Astrocyte (in vitro differentiated cells and primary cell): ENCODE measurements around the gene CHCHD3. TPM values are rescaled to one million over a fixed set of nuclear protein-coding genes. Genes with fewer than 3 reads are reported as not detected.

Experiments used
- DNase-seq: peaks from one replicate; pipeline ENCODE4 v3.0.0-alpha.2; 2010; ENCODE audit warnings: low read depth
- FAIRE-seq: peaks from 2 replicates; lab custom pipeline; 2011; peaks lifted over from hg19 to GRCh38; lab: Jason Lieb, UNC
- H2AFZ ChIP-seq: 2 replicates; pipeline ENCODE4 v1.6.0; 2012; ENCODE audit warnings: low read depth, low read length, inconsistent platforms
- H3K27ac ChIP-seq: 2 replicates; pipeline ENCODE4 v1.5.1; 2011; ENCODE audit warnings: low read depth, low read length, inconsistent platforms
- H3K27me3 ChIP-seq: 2 replicates; pipeline ENCODE4 v1.6.0; 2011; ENCODE audit warnings: low read length, inconsistent platforms; ENCODE audit not compliant: insufficient read depth
- H3K36me3 ChIP-seq: 2 replicates; pipeline ENCODE4 v1.5.1; 2011; ENCODE audit warnings: low read length, inconsistent platforms; ENCODE audit not compliant: insufficient read depth
- H3K4me1 ChIP-seq: 2 replicates; pipeline ENCODE4 v1.5.1; 2011; ENCODE audit warnings: low read length, inconsistent platforms; ENCODE audit not compliant: insufficient read depth
- H3K4me2 ChIP-seq: 2 replicates; pipeline ENCODE4 v1.6.0; 2012; ENCODE audit warnings: low read length, inconsistent platforms
- H3K4me3 ChIP-seq: 2 replicates; pipeline ENCODE4 v1.5.1; 2011; ENCODE audit warnings: low read depth, mild to moderate bottlenecking, low read length, inconsistent platforms; ENCODE audit not compliant: insufficient read depth
- H3K79me2 ChIP-seq: 2 replicates; pipeline ENCODE4 v1.6.0; 2012; ENCODE audit warnings: mild to moderate bottlenecking, low read length, inconsistent platforms; ENCODE audit not compliant: insufficient read depth
- H3K9ac ChIP-seq: 2 replicates; pipeline ENCODE4 v1.6.0; 2012; ENCODE audit warnings: mild to moderate bottlenecking, low read length, inconsistent platforms
- H3K9me3 ChIP-seq: 2 replicates; pipeline ENCODE4 v1.5.1; 2012; ENCODE audit warnings: low read depth, mild to moderate bottlenecking, low read length, inconsistent platforms; ENCODE audit not compliant: insufficient read depth
- H4K20me1 ChIP-seq: 2 replicates; pipeline ENCODE4 v1.6.0; 2012; ENCODE audit warnings: low read length, inconsistent platforms; ENCODE audit not compliant: insufficient read depth
- H3K27ac Mint-ChIP-seq: one replicate; pipeline ENCODE4 v1.8.0; 2021; ENCODE audit warnings: mild to moderate bottlenecking, mixed read lengths; ENCODE audit not compliant: unreplicated experiment
- H3K27me3 Mint-ChIP-seq: one replicate; pipeline ENCODE4 v1.8.0; 2021; ENCODE audit warnings: low read depth, mixed read lengths; ENCODE audit not compliant: unreplicated experiment
- H3K36me3 Mint-ChIP-seq: one replicate; pipeline ENCODE4 v1.8.0; 2021; ENCODE audit warnings: low read depth, mixed read lengths; ENCODE audit not compliant: unreplicated experiment
- H3K4me1 Mint-ChIP-seq: one replicate; pipeline ENCODE4 v1.8.0; 2021; ENCODE audit warnings: low read depth, mixed read lengths; ENCODE audit not compliant: unreplicated experiment
- H3K4me3 Mint-ChIP-seq: one replicate; pipeline ENCODE4 v1.8.0; 2021; ENCODE audit warnings: mild to moderate bottlenecking, moderate library complexity, mixed read lengths; ENCODE audit not compliant: unreplicated experiment
- H3K9me3 Mint-ChIP-seq: one replicate; pipeline ENCODE4 v1.8.0; 2021; ENCODE audit warnings: mild to moderate bottlenecking, mixed read lengths; ENCODE audit not compliant: unreplicated experiment
- CTCF ChIP-seq: IDR thresholded peaks from 2 replicates; pipeline ENCODE4 v1.5.1; 2011; ENCODE audit warnings: low read depth, mild to moderate bottlenecking, inconsistent platforms, low read length, moderate library complexity; ENCODE audit not compliant: insufficient read depth
- EZH2 ChIP-seq: IDR thresholded peaks from 2 replicates; pipeline ENCODE4 v1.6.1; 2012; ENCODE audit warnings: mild to moderate bottlenecking, low read length, inconsistent platforms; ENCODE audit not compliant: insufficient read depth
- total RNA-seq: library from RNA; stranded (reverse); gene quantifications from 2 replicates; pipeline ENCODE4 v1.2.1, GENCODE V29; 2021

The CHCHD3 gene
- total RNA-seq, 1 donor from 2014 or later: 63.1 TPM

GRCh38 chr7:132815696-132816311 is 266.1 kb downstream of the CHCHD3 start:
- no peak overlapping the region for H3K4me3 Mint-ChIP-seq
- FAIRE-seq: no peak

GRCh38 chr7:132815130-132815529 is 266.8 kb downstream of the CHCHD3 start:
- peaks cover 7% of the 10 kb centered on the region for H3K36me3 Mint-ChIP-seq

More at GRCh38 chr7:132815696-132816311, 266.1 kb downstream of the CHCHD3 start:
- no peaks in the 10 kb centered on the region for H3K27me3 ChIP-seq
- no peak overlapping the region for H3K27ac ChIP-seq
- H3K27me3 Mint-ChIP-seq: no peaks in the 10 kb centered on the region
- peak overlapping the region; percentile 95 for H3K27ac Mint-ChIP-seq
- peaks cover 7% of the 10 kb centered on the region for H3K4me1 Mint-ChIP-seq
- H3K9me3 ChIP-seq: no peaks in the 10 kb centered on the region
- TF ChIP-seq CTCF (no peak), EZH2 (no peak)
- peaks cover 7% of the 10 kb centered on the region for H3K36me3 Mint-ChIP-seq
- no peak overlapping the region for H3K4me3 ChIP-seq
- no peak overlapping the region for H2AFZ ChIP-seq
- H3K9ac ChIP-seq: no peak overlapping the region
- H3K4me1 ChIP-seq: no peaks in the 10 kb centered on the region
- H3K4me2 ChIP-seq: peak overlapping the region; percentile 24
- no peaks in the 10 kb centered on the region for H3K79me2 ChIP-seq
- DNase-seq: peak; percentile 33
- H3K9me3 Mint-ChIP-seq: no peaks in the 10 kb centered on the region
- no peaks in the 10 kb centered on the region for H3K36me3 ChIP-seq
- H4K20me1 ChIP-seq: no peaks in the 10 kb centered on the region

More at GRCh38 chr7:132815130-132815529, 266.8 kb downstream of the CHCHD3 start:
- H3K27ac Mint-ChIP-seq: peak overlapping the region; percentile 95
- Histone ChIP-seq H3K27ac (no peak overlapping the region), H3K79me2 (no peaks in the 10 kb centered on the region), H4K20me1 (no peaks in the 10 kb centered on the region), H3K4me1 (no peaks in the 10 kb centered on the region), H3K36me3 (no peaks in the 10 kb centered on the region), H2AFZ (no peak overlapping the region), H3K4me2 (no peak overlapping the region), H3K9me3 (no peaks in the 10 kb centered on the region), H3K4me3 (no peak overlapping the region), H3K9ac (no peak overlapping the region), H3K27me3 (no peaks in the 10 kb centered on the region)
- TF ChIP-seq EZH2 (no peak), CTCF (no peak)
- DNase-seq: no peak
- no peak overlapping the region for H3K4me3 Mint-ChIP-seq
- peaks cover 7% of the 10 kb centered on the region for H3K4me1 Mint-ChIP-seq
- FAIRE-seq: no peak
- H3K9me3 Mint-ChIP-seq: no peaks in the 10 kb centered on the region
- H3K27me3 Mint-ChIP-seq: no peaks in the 10 kb centered on the region
